ENCODE results near the gene MACF1. TPM values are rescaled to one million over a fixed set of nuclear protein-coding genes. Genes with fewer than 3 reads are reported as not detected.

MACF1 gene
- total and polyA plus RNA-seq, 2 of the 13 experiments (the other 11 are each of a cell fraction or from before 2014, with no cell fraction given) = 36.7 to 65.4 TPM

GRCh38 chr1:39483276-39483675, 278.8 kb downstream of the MACF1 start:
- FAIRE-seq (no peak), ATAC-seq (no peak), DNase-seq (ENCODE audit: low spot score) (no peak)
- Histone ChIP-seq H3K27me3 (ENCODE audit: control insufficient read depth in 1 of 2, insufficient read depth in 2 of 2, low read length in 2 of 2) (no peaks in the 10 kb centered on the region), H3K4me2 (ENCODE audit: low read depth, low read length) (no peak overlapping the region), H3K4me1 (ENCODE audit: insufficient read depth, low read length) (no peaks in the 10 kb centered on the region), H3K9me3 (ENCODE audit: low read length) (no peaks in the 10 kb centered on the region), H3K9ac (ENCODE audit: insufficient read depth, low read depth, low read length) (no peak overlapping the region), H3K4me3 (replicated peaks in 1 of 3; ENCODE audit: insufficient read depth in 1 of 3, low read depth in 2 of 3, low read length in 3 of 3) (no peak overlapping the region), H3K79me2 (ENCODE audit: insufficient read depth, low read length) (no peaks in the 10 kb centered on the region), H3K36me3 (replicated peaks in 1 of 2; ENCODE audit: control insufficient read depth in 1 of 2, insufficient read depth in 2 of 2, low read length in 2 of 2) (peaks cover 24 to 58% of the 10 kb centered on the region in 2 experiments), H2AFZ (ENCODE audit: low read length) (no peak overlapping the region), H3K27ac (ENCODE audit: extremely low read length, insufficient read depth, low read length) (no peak overlapping the region), H4K20me1 (ENCODE audit: insufficient read depth, low read length) (no peaks in the 10 kb centered on the region)
- in situ Hi-C loops (cut with HindIII; ENCODE audit: extremely low pct_ligation_motif_present, low pct_unique_long_range_greater_than_20kb) = no loop called here
- ChIA-PET CTCF (ENCODE audit: low intra/inter-chr PET ratio, low total read pairs) (no interaction called here), POLR2A (no interaction called here)
- 82% methylated on average over 1 of the region's 1 CpG for WGBS (ENCODE audit: low lambda C conversion rate)
- TF ChIP-seq PHB2 (IDR thresholded peaks at IDR 0.05; ENCODE audit: partially characterized antibody) (no peak), ZBTB1 (CRISPR knock-in tag; IDR thresholded peaks at IDR 0.05; ENCODE audit: borderline replicate concordance) (no peak), ZFX (CRISPR knock-in tag; IDR thresholded peaks at IDR 0.05; ENCODE audit: low read depth) (no peak), CENPX (CRISPR knock-in tag; IDR thresholded peaks at IDR 0.05) (no peak), MXD1 (CRISPR knock-in tag; IDR thresholded peaks at IDR 0.05) (no peak), ZNF776 (CRISPR knock-in tag; IDR thresholded peaks at IDR 0.05) (no peak), CEBPB (IDR thresholded peaks at IDR 0.05; ENCODE audit: borderline replicate concordance, low read depth, low read length) (peak; percentile 43; the same call in 1 of the 2 replicates), NR2C2 (CRISPR knock-in tag; IDR thresholded peaks at IDR 0.05; ENCODE audit: borderline replicate concordance) (no peak)
- intact Hi-C loops (cut with micrococcal nuclease; ENCODE audit: unreplicated experiment) = no loop called here
- no TSS peak for BruUV-seq (replicated peaks)

GRCh38 chr1:39484564-39484963, 280.1 kb downstream of the MACF1 start:
- in situ Hi-C loops (cut with HindIII; ENCODE audit: extremely low pct_ligation_motif_present, low pct_unique_long_range_greater_than_20kb) = no loop called here
- Histone ChIP-seq H4K20me1 (ENCODE audit: insufficient read depth, low read length) (no peaks in the 10 kb centered on the region), H3K79me2 (ENCODE audit: insufficient read depth, low read length) (no peaks in the 10 kb centered on the region), H3K4me3 (replicated peaks in 1 of 3; ENCODE audit: insufficient read depth in 1 of 3, low read depth in 2 of 3, low read length in 3 of 3) (no peak overlapping the region), H3K27ac (ENCODE audit: extremely low read length, insufficient read depth, low read length) (no peak overlapping the region), H3K27me3 (ENCODE audit: control insufficient read depth in 1 of 2, insufficient read depth in 2 of 2, low read length in 2 of 2) (no peaks in the 10 kb centered on the region), H3K4me2 (ENCODE audit: low read depth, low read length) (no peak overlapping the region), H3K4me1 (ENCODE audit: insufficient read depth, low read length) (no peaks in the 10 kb centered on the region), H3K9ac (ENCODE audit: insufficient read depth, low read depth, low read length) (no peak overlapping the region), H2AFZ (ENCODE audit: low read length) (no peak overlapping the region), H3K36me3 (replicated peaks in 1 of 2; ENCODE audit: control insufficient read depth in 1 of 2, insufficient read depth in 2 of 2, low read length in 2 of 2) (peaks cover 23 to 48% of the 10 kb centered on the region in 2 experiments), H3K9me3 (ENCODE audit: low read length) (no peaks in the 10 kb centered on the region)
- no peak for FAIRE-seq
- ATAC-seq = no peak
- 94% methylated on average over 7 of the region's 7 CpGs for WGBS (ENCODE audit: low lambda C conversion rate)
- intact Hi-C loops (cut with micrococcal nuclease; ENCODE audit: unreplicated experiment) = no loop called here
- ChIA-PET POLR2A (no interaction called here), CTCF (ENCODE audit: low intra/inter-chr PET ratio, low total read pairs) (no interaction called here)
- BruUV-seq (replicated peaks) = no TSS peak
- DNase-seq (ENCODE audit: low spot score) = no peak
- TF ChIP-seq FOXA3 (CRISPR knock-in tag; IDR thresholded peaks at IDR 0.05) (no peak), SMARCC2 (IDR thresholded peaks at IDR 0.05) (no peak), ZNF644 (CRISPR knock-in tag; IDR thresholded peaks at IDR 0.05; ENCODE audit: low read depth) (no peak), ZNF275 (CRISPR knock-in tag; IDR thresholded peaks at IDR 0.05; ENCODE audit: borderline replicate concordance) (no peak), SALL2 (CRISPR knock-in tag; IDR thresholded peaks at IDR 0.05) (no peak), ZNF777 (CRISPR knock-in tag; IDR thresholded peaks at IDR 0.05) (no peak), ZNF430 (CRISPR knock-in tag; IDR thresholded peaks at IDR 0.05) (no peak)

Measured in HepG2 (cell line).